ENCODE results near the gene LGALS1. TPM values are rescaled to one million over a fixed set of nuclear protein-coding genes. Genes with fewer than 3 reads are reported as not detected.

LGALS1 gene
- total RNA-seq, 1 donor, result 3,707 TPM

DNA sequence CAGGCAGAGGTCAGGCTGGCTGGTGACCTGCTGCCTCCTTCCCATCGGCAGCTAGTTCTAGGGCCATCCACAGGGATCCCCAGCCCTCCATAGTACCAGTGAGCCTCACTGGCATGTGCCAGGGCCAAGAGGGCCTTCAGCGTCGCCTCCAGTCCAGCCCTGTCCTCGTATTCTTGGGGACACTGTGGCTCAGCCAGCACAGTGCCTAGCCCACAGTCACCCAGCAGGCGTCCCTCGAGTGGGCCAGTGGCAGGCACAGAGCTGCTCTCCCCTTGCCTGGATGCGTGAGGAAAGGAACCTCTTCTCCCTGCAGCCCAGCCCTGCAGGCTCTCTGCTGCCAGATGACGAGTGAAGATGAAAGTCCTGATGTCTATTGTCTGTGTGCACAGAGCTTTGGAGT lies 46.6 kb upstream of the LGALS1 start:
- no peak for DNase-seq (ENCODE audit: low read depth)
- TF ChIP-seq, protein P1, sequence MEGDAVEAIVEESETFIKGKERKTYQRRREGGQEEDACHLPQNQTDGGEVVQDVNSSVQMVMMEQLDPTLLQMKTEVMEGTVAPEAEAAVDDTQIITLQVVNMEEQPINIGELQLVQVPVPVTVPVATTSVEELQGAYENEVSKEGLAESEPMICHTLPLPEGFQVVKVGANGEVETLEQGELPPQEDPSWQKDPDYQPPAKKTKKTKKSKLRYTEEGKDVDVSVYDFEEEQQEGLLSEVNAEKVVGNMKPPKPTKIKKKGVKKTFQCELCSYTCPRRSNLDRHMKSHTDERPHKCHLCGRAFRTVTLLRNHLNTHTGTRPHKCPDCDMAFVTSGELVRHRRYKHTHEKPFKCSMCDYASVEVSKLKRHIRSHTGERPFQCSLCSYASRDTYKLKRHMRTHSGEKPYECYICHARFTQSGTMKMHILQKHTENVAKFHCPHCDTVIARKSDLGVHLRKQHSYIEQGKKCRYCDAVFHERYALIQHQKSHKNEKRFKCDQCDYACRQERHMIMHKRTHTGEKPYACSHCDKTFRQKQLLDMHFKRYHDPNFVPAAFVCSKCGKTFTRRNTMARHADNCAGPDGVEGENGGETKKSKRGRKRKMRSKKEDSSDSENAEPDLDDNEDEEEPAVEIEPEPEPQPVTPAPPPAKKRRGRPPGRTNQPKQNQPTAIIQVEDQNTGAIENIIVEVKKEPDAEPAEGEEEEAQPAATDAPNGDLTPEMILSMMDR (IDR thresholded peaks at IDR 0.05; ENCODE audit: insufficient read depth, low read depth, low read length), result no peak
- no peak overlapping the region for H3K4me3 ChIP-seq (ENCODE audit: low read depth, low read length)

DNA sequence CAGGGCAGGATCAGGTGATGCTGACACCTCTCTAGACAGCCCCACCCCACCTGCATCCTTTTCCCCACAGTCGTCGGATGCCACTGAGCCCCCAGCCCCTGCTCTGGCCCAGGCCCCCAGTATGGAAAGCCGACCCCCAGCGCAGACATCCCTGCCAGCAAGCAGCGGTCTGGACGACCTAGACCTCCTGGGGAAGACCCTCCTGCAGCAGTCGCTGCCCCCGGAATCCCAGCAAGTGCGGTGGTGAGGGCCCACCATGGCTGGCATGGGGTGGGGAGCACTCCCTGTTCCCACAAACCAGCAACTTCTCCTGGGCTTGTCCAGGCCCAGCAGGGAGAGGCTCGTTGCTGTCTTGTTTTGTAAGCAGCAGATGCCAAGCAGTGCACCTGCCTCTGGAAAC lies 45.5 kb upstream of the LGALS1 start:
- TF ChIP-seq, protein P1 (IDR thresholded peaks at IDR 0.05; ENCODE audit: insufficient read depth, low read depth, low read length), result no peak
- no peak for DNase-seq (ENCODE audit: low read depth)
- H3K4me3 ChIP-seq (ENCODE audit: low read depth, low read length), result no peak overlapping the region

DNA sequence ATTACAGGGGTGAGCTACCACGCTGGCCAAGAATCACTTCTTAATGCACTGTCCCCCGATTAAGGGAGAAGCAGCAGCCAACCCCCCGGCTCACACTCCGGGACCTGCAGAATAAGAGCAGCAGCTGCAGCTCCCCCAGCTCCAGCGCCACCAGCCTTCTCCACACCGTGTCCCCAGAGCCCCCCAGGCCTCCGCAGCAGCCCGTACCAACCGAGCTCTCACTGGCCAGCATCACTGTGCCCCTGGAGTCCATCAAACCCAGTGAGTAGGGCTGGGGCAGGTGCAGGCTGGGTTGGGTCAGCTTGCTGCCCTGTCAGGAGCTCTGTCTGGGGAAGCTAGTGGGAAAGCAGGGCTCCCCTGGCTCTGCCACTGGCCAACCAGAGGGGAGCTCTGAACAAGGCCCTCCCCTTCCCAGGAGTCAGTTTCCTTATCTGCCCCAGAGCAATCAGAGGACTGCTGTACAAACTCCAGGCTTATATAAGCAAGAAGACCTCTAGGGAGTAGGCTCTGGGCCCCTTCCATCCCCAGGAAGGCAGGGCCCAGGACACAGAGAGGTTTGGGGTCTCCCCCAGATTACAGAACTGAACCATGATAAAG lies 44.5 kb upstream of the LGALS1 start:
- H3K4me3 ChIP-seq (ENCODE audit: low read depth, low read length), result no peak overlapping the region
- no peak for DNase-seq (ENCODE audit: low read depth)
- TF ChIP-seq, protein P1 (IDR thresholded peaks at IDR 0.05; ENCODE audit: insufficient read depth, low read depth, low read length), result no peak

DNA sequence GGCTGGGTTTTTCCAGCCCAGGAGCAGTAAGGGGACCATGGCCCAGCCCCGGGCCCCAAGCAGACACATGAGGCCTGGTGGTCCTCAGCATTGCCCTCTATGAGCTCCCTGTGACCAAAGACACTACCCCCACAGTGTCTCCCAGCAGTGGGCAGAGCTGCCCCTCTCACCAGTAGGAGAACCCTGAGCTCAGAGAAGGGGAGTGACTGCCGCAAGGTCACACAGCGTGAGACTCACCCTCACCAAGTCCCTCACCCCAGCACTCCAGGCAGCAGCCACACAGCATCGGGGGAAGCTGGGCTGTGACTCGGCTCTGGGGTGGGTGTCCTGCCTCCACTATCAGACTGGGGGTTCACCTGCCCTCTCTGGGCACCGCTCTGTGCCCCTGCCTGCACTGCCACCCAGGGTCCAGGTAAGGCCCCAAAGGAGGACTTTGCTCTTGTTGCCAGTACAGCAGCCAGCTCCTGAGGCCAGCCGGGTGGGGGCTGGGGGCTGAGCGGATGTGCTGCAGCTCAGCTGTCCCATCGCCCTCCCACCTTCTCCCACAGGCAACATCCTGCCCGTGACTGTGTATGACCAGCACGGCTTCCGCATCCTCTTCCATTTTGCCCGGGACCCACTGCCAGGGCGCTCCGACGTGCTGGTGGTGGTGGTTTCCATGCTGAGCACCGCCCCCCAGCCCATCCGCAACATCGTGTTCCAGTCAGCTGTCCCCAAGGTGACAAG lies 43.8 kb upstream of the LGALS1 start:
- TF ChIP-seq, protein P1 (IDR thresholded peaks at IDR 0.05; ENCODE audit: insufficient read depth, low read depth, low read length), result no peak
- DNase-seq (ENCODE audit: low read depth), result no peak
- no peak overlapping the region for H3K4me3 ChIP-seq (ENCODE audit: low read depth, low read length)

DNA sequence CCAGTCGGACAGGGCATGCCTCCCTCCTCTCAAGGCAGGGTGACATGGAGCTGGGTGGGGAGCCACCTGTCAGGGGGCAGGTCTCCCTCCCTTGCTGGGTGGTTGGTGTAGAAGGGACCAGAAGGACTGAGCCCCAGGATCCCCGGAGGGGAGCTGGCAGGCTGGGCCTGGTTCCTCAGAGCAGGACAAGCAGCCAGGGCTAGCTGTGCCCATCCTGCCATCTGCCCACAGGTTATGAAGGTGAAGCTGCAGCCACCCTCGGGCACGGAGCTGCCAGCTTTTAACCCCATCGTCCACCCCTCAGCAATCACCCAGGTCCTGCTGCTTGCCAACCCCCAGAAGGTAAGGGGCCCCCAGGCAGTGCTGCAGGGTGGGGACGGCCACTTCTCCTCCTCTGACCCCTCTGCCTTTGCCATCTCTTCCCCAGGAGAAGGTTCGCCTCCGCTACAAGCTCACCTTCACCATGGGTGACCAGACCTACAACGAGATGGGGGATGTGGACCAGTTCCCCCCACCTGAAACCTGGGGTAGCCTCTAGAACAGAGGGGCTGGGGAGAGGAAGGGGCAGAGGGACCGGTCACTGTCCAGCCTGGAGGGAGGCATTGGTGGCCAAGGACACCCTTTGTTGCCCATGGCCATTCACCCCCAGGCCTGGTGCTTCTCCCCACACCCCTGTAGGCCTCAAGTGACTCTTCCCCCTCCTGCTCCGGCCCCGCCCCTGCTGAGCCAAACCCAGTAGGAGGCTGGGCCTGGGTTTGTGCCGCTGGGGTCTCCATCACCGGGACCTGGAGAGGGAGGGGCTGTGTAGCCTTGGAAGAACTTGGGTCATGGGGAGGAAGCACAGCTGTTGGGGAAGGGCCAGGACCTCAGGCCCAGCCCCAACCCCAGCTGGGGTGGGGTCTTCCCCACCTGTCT lies 43.0 kb upstream of the LGALS1 start:
- H3K4me3 ChIP-seq (ENCODE audit: low read depth, low read length), result no peak overlapping the region
- TF ChIP-seq, protein P1 (IDR thresholded peaks at IDR 0.05; ENCODE audit: insufficient read depth, low read depth, low read length), result no peak
- DNase-seq (ENCODE audit: low read depth), result no peak

DNA sequence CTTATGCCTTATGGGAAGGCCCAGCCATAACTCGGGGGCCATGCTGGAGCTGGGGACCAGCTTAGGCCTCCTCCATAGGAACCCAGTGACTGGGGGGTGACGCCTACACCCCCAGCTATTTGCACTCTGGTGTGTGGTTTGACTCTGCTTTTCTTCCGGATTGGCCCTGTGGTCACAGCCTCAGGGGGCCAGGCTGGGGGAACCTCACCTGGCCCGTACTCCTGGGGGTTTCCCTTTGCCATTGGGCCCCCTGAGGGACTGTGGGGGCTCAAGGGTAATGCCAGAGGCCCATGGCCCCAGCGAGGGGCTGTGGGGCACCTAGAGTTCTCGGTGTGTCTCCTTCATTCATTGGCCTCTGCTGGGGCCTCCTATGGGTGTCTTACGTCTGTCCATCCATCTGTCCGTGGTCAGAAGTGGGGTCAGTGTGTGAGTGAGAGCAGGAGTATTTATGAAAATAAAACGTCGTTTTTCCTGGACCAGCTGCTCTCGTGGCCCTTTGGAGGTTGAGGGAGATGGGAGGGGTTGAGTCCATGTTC lies 42.3 kb upstream of the LGALS1 start:
- TF ChIP-seq, protein P1 (IDR thresholded peaks at IDR 0.05; ENCODE audit: insufficient read depth, low read depth, low read length), result no peak
- DNase-seq (ENCODE audit: low read depth), result no peak
- no peak overlapping the region for H3K4me3 ChIP-seq (ENCODE audit: low read depth, low read length)

Measured in fibroblast of villous mesenchyme (primary cell).